Stimulated activated naive CD4-positive, alpha-beta T cell (primary cell): Measurements from ENCODE around the gene PIGL.
"Not testable (repeated sequence)": the region's sequence is repeated elsewhere in the genome, so short reads cannot be mapped to it uniquely, and the experiment has no call there.

Source experiments
- DNase-seq, 6 experiments: peaks; one replicate each; lab custom pipeline; 2025; lab: John Stamatoyannopoulos, UW

The PIGL gene

DNA sequence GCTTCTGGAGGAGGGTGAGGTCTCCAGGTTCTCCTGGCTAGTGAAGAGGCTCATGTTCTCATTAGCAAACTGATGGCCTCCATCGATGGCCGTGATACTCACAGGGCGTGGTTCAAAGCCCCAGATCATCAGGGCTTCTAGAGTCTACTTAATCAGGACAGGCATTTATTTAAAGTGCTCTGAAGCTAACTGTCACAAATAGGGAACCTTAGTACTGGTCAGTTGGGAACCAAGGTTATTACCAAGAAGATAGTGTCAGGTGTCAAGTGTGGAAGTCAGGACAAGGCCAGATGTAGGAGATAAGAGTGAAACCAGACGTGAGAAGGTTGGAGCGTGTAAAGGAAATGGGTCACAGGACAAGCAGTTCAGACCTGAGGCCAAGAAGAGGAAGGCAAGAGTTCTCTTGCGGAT, 56.9 kb downstream of the PIGL start:
- no peak for DNase-seq

DNA sequence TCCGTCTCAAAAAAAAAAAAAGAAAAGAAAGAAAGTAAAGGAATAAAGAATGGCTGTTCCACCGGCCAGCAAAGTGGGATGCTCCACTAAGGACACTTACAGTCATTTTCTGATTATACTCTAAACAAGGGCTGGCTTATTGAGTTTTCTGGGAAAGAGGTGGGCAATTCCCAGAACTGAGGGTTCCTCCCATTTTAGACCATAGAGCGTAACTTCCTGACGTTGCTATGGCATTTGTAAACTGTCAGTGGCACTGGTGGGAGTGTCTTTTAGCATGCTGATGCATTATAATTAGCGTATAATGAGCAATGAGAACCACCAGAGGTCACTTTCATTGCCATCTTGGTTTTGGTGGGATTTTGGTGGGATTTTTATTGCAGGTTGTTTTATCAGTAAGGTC, 58.0 kb downstream of the PIGL start:
- DNase-seq: no peak

DNA sequence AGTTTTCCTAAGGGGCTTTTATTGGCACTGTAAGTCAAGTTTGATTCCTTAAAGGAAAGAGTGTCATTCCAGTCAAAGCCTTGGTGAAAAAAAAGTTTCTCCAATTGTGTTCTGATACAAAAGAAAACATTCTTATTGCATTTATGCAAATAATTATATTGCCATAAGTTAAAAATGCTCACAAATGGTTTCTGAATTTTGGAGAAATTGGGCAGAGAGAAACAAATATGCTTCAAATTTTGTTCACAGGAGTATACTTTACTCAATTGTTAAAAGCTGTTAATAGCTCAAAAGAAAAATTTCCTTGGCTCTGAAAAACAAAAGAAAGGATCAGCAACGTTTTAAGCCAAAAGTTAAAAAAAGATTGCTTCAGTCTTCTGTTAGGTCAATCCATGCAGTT, 60.2 kb downstream of the PIGL start:
- DNase-seq: no peak

DNA sequence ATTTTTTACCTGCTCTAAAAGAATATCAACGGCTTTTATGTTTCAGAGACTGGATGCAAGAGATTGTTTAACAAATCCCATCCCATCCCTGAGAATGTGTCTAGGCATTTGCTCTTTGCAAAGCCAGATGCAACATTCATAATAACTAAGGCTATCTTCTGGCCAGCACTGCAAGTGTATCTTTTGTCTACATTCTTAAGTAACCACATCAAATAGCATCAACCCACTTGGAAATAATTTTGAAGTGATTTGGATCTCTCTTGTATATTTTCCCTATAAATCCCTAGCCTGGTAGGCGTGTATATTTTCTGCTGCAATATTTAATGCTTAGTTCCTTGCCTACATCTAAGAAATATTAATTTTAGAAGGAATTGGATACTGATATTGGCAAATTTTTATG, 64.3 kb downstream of the PIGL start:
- DNase-seq: no peak

GRCh38 chr17:16282522-16282921, 65.5 kb downstream of the PIGL start:
- no peak for DNase-seq

DNA sequence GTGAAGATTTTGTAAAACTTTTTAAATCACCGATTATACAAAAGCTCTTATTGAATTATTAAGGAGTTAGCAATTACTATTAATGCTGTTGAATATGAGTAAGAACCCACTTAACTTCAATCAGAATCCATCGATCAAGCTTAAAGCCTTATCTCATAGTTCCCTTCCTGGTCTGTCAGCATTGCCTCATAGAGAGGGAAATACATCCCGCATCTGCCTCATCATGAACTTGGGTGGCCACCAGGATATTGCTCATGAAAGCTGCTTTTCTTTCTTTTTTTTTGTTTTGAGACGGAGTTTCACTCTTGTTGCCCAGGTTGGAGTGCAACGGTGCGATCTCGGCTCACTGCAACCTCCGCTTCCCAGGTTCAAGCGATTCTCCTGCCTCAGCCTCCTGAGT, 66.7 kb downstream of the PIGL start:
- no peak for DNase-seq

DNA sequence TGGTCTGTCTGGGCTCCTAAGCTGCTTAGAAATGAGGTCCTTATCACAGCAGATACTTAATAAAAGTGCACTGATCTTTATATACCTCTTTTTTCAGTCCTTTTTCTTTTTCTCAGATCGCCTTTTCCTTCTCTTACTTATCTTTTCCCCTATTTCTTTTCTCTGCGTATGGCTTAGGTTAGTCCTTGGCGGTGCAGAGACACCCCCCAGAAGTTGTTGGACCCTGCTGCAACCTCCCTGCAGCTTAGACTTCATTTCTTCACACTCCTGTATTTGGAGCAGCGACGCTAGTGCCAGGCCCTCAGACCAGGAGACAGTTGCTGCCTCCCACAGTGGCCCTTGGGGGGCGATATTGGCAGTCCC, 68.6 kb downstream of the PIGL start:
- no peak for DNase-seq

- DNase-seq: peak; percentile 32 to 76 (median 58)
These were observed 69.3 kb downstream of the PIGL start for GRCh38 chr17:16286009-16286946.

GRCh38 chr17:16286947-16287562, 70.0 kb downstream of the PIGL start:
- peak in 1 of 6 experiments; percentile 26 for DNase-seq

- peak in 2 of 6 experiments; percentile 4 to 25 for DNase-seq
These were observed 70.6 kb downstream of the PIGL start for GRCh38 chr17:16287563-16288027.

GRCh38 chr17:16288860-16289571, 72.0 kb downstream of the PIGL start:
- DNase-seq: peak in 1 of 6 experiments; percentile 9

GRCh38 chr17:16293931-16294330, 76.9 kb downstream of the PIGL start:
- DNase-seq: no peak

GRCh38 chr17:16294560-16294959, 77.5 kb downstream of the PIGL start:
- DNase-seq: no peak

GRCh38 chr17:16296072-16296471, 79.1 kb downstream of the PIGL start:
- DNase-seq: not testable (repeated sequence)

- no peak for DNase-seq
These were observed 80.5 kb downstream of the PIGL start for GRCh38 chr17:16297367-16298139.

GRCh38 chr17:16298140-16298662, 81.2 kb downstream of the PIGL start:
- DNase-seq: no peak

- DNase-seq: no peak
These were observed 83.5 kb downstream of the PIGL start for GRCh38 chr17:16300554-16300953.

DNA sequence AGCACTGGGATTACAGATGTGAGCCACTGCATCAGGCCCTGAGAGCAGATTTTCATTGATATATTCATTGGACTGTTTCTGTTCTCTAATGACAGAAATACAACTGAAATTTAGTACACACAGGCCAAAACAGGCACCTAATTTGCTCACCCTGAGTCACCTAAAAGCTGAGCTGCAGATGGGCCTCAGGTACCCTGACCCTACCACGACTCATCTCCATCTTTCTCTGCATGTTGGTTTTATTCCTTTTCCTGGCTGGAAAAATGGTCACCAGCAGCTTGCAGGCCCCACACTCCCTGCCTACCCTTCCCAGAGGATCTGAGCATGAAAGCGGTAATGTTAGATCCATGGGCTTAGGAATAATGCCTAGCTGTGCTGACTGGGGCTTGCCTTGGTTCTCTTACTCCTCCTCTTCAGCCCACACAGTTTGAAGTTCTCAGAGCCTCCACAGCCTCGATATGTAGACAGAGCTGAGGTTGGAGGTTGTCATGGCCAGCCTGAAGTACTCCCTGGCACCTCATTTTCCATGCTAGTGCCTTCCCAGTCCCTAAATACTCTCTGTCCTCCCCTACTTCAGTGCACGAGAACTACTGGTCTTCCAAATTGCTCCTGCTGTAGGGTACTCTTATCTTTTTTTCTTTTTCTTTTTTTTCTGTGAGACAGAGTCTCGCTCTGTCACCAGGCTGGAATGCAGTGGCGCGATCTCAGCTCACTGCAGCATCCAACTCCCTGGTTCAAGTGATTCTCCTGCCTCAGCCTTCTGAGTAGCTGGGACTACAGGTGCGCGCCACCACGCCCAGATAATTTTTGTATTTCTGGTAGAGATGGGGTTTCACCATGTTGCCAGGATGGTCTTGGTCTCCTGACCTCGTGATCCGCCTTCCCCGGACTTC, 85.2 kb downstream of the PIGL start:
- DNase-seq: no peak

DNA sequence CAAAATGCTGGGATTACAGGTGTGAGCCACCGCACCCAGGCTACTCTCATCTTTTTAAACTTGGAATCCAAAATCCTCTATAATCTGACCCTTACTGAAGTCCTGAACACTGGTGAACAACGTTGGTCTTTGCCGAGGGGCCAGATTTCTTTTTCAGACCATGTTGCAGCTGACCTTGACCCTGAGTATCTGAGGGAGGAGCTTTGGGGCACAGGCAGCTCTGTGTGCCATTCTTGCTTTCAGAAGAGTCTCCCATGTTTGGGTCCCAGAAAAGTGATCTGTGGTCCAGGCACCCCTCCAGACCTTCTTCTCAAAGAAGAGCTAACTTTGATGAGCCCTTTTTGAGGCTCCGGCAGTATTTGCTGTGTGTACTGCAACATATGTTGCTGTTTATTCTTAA, 85.8 kb downstream of the PIGL start:
- no peak for DNase-seq

- peak in 1 of 6 experiments; percentile 21 for DNase-seq
These were observed 87.8 kb downstream of the PIGL start for GRCh38 chr17:16304830-16305229.

- no peak for DNase-seq
These were observed 89.2 kb downstream of the PIGL start for GRCh38 chr17:16306211-16306610.
